WTC11 (cell line): ENCODE results near the gene CPE.

ENCODE experiments used
- CREB1 ChIP-seq: sonication (generic); formaldehyde crosslinking; IDR thresholded peaks from 2 replicates; pipeline ENCODE4 v1.8.0; 2023; ENCODE audit warnings: mild to moderate bottlenecking, missing genetic modification reagents
- GABPB1 ChIP-seq: sonication (generic); formaldehyde crosslinking; IDR thresholded peaks from 2 replicates; pipeline ENCODE4 v1.8.1; 2023; ENCODE audit warnings: mild to moderate bottlenecking, missing genetic modification reagents
- JUN ChIP-seq: sonication (generic); formaldehyde crosslinking; IDR thresholded peaks from 2 replicates; pipeline ENCODE4 v1.8.0; 2023; ENCODE audit warnings: mild to moderate bottlenecking, missing genetic modification reagents
- NFE2L1 ChIP-seq: sonication (generic); formaldehyde crosslinking; IDR thresholded peaks from 2 replicates; pipeline ENCODE4 v1.8.1; 2023; ENCODE audit warnings: missing genetic modification reagents
- SMAD4 ChIP-seq: sonication (generic); formaldehyde crosslinking; IDR thresholded peaks from 2 replicates; pipeline ENCODE4 v1.8.0; 2022; ENCODE audit warnings: mild to moderate bottlenecking, missing genetic modification reagents
- TF ChIP-seq, protein P1 (sequence below): fragments of 200-600 bp; IDR thresholded peaks from 2 replicates; pipeline ENCODE4 v1.8.0; 2022; ENCODE audit warnings: antibody characterized with exemption
- TF ChIP-seq, protein P2 (sequence below): sonication (generic); formaldehyde crosslinking; IDR thresholded peaks from 2 replicates; pipeline ENCODE4 v1.8.1; 2023; ENCODE audit warnings: mild to moderate bottlenecking, missing genetic modification reagents

DNA sequence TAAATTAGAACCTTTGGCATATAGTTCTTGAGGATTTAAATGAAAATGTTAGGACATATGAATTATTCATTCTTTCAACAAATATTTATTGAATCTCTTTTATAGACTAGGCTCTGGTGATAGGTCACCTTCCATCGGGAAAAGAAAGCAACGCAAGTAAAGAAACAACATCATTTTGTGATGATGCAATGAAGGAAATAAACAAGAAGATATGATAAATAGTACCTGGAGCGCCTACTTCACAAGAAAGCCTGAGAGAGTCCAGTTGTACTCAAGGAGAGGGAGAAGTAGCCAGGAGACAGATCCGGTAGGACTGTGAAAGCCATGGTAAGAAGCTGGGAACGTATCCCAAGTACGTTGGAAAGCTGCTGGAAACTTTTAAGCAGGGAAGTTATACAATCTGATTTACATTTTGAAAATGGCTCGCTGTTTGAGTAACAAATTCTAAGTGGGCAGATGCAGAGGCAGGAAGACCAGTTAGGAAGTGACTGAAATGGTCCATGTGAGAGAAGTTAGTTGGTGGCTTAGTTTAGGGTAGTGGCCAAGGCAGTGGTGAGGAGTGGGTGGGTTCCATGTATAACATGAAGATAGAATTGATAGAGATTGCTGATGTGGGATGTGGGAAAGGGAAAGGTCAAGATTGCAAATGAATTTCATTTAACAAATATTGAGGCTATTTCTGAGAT lies 17.7 kb upstream of the CPE start:
- TF ChIP-seq, protein P1, sequence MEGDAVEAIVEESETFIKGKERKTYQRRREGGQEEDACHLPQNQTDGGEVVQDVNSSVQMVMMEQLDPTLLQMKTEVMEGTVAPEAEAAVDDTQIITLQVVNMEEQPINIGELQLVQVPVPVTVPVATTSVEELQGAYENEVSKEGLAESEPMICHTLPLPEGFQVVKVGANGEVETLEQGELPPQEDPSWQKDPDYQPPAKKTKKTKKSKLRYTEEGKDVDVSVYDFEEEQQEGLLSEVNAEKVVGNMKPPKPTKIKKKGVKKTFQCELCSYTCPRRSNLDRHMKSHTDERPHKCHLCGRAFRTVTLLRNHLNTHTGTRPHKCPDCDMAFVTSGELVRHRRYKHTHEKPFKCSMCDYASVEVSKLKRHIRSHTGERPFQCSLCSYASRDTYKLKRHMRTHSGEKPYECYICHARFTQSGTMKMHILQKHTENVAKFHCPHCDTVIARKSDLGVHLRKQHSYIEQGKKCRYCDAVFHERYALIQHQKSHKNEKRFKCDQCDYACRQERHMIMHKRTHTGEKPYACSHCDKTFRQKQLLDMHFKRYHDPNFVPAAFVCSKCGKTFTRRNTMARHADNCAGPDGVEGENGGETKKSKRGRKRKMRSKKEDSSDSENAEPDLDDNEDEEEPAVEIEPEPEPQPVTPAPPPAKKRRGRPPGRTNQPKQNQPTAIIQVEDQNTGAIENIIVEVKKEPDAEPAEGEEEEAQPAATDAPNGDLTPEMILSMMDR, result no peak
- TF ChIP-seq JUN (CRISPR knock-in tag) (no peak), NFE2L1 (no peak), SMAD4 (no peak), CREB1 (CRISPR knock-in tag) (no peak), GABPB1 (CRISPR knock-in tag) (no peak)
- TF ChIP-seq, protein P2, sequence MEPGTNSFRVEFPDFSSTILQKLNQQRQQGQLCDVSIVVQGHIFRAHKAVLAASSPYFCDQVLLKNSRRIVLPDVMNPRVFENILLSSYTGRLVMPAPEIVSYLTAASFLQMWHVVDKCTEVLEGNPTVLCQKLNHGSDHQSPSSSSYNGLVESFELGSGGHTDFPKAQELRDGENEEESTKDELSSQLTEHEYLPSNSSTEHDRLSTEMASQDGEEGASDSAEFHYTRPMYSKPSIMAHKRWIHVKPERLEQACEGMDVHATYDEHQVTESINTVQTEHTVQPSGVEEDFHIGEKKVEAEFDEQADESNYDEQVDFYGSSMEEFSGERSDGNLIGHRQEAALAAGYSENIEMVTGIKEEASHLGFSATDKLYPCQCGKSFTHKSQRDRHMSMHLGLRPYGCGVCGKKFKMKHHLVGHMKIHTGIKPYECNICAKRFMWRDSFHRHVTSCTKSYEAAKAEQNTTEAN (CRISPR knock-in tag), result no peak
